NCI-H128 (cell line): ENCODE data around the gene DENND2A.

Source experiments
- DNase-seq: peaks from one replicate; lab custom pipeline; 2025; ENCODE audit not compliant: unreplicated experiment; lab: John Stamatoyannopoulos, UW

Gene DENND2A

DNA sequence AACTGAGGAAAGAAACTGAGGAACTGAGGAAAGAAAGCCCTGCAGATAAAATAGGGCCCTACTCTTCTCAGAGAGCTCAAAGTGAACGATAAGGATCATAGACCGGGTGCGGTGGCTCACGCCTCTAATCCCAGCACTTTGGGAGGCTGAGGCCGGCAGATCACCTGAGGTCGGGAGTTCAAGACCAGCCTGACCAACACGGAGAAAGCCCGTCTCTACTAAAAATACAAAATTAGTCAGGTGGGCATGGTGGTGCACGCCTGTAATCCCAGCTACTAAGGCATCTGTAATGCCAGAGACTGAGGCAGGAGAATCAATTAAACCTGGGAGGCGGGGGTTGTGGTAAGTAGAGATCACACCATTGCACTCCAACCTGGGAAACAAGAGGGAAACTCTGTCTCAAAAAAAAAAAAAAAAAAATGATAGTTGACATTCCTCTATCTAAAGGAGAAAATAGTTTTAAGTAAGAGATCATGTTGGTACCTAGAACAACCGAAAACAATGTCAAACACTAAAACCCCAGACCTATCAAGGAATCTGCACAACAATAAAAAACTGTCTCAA, 163.8 kb downstream of the DENND2A start:
- DNase-seq: no peak

DNA sequence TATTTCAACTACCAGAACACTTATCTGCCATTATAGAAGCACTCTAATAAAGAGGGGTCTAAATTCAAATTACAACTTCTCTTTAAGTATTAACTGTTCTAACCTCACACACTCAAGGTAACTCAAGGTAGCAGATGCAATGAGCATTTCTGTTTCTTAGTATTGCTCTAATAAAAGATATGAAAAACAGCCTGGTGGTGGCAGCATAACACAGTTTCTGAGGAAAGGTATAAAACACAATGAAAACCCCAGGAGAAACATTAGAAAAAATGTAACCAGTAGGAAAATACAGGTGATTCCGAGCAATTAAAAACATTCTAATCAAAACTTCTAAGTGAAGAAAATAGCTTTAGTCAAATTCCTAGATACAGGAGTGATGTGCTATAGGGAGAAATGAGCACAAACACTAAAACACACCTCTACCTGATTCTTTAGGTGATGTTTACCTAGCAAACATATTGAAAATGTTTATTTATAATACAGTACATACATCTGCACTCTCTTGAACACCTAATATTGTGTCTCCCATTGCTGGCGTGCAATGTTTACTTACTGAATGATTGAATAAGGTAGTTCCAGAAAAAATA, 164.8 kb downstream of the DENND2A start:
- DNase-seq: no peak
